Prostate gland (tissue), 2 donors: ENCODE measurements around the gene SLC16A14.

Experiments
- POLR2A ChIP-seq: fragments of 450-650 bp; IDR thresholded peaks from one replicate; pipeline ENCODE4 v1.6.1; 2016; ENCODE audit warnings: antibody characterized with exemption, mild to moderate bottlenecking
- POLR2AphosphoS5 ChIP-seq: sonication (generic); formaldehyde crosslinking; IDR thresholded peaks from one replicate; pipeline ENCODE4 v1.6.1; 2017; ENCODE audit warnings: antibody characterized with exemption
- TF ChIP-seq, protein P1 (sequence below), 4 experiments: fragments of 200-600 bp in 2 of 4; fragments of 450-650 bp in 2 of 4; sonication (generic) in 2 of 4; IDR thresholded peaks; 1 replicate in 3 of 4; 2 replicates in 1 of 4; pipeline ENCODE4 v1.5.1; 2016 to 2019; ENCODE audit warnings: antibody characterized with exemption in 4 of 4, mild to moderate bottlenecking in 2 of 4, moderate library complexity in 2 of 4

DNA sequence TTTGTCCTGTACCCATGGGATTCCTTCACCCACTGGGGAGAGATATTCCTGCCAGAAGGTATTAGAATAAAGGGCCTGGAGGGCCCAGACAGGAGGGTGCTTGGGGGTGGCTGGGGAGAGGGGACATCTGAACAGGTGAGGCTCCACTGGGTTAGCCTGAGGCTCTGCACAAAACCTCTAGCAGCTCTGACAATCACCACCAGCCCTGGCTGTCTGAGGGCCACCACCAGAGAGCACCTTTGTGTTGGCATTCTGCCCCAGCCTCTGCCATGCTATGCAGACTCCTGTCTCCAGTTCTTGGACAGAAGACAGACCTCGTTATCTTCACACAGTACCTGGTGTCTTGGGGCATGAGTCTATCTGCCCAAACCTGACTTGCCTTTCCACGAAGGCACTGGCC is 25.3 kb downstream of the SLC16A14 start:
- TF ChIP-seq, protein P1, sequence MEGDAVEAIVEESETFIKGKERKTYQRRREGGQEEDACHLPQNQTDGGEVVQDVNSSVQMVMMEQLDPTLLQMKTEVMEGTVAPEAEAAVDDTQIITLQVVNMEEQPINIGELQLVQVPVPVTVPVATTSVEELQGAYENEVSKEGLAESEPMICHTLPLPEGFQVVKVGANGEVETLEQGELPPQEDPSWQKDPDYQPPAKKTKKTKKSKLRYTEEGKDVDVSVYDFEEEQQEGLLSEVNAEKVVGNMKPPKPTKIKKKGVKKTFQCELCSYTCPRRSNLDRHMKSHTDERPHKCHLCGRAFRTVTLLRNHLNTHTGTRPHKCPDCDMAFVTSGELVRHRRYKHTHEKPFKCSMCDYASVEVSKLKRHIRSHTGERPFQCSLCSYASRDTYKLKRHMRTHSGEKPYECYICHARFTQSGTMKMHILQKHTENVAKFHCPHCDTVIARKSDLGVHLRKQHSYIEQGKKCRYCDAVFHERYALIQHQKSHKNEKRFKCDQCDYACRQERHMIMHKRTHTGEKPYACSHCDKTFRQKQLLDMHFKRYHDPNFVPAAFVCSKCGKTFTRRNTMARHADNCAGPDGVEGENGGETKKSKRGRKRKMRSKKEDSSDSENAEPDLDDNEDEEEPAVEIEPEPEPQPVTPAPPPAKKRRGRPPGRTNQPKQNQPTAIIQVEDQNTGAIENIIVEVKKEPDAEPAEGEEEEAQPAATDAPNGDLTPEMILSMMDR (IDR thresholded peaks at IDR 0.05): no peak
- TF ChIP-seq POLR2A (no peak), POLR2AphosphoS5 (no peak)
